Pancreas (tissue), 10 donors: ENCODE data around the gene C15orf39. TPM values are rescaled to one million over a fixed set of nuclear protein-coding genes. Genes with fewer than 3 reads are reported as not detected.

Experiments
- ATAC-seq, 4 donors: fragments of 200-7000 bp; cut with Tn5 transposase; one replicate each; pipeline versions ENCODE4 v1.8.0 to v1.9.1; 2020; ENCODE audit warnings: mild to moderate bottlenecking in 4 of 4, moderate library complexity in 4 of 4
- DNase-seq, 6 donors: peaks; one replicate each; pipeline ENCODE4 v3.0.0-alpha.2; 2020
- FAIRE-seq: peaks from 2 replicates; lab custom pipeline; 2012; peaks lifted over from hg19 to GRCh38; lab: Jason Lieb, UNC
- H3K27ac ChIP-seq, 4 donors: fragments of 200-600 bp; sonication (generic); 1 replicate in 3 of 4; 2 replicates in 1 of 4; pipeline versions ENCODE4 v1.5.0 to v1.8.0; 2020
- H3K27me3 ChIP-seq, 4 donors: fragments of 200-600 bp; one replicate each; pipeline ENCODE4 v1.8.0; 2021
- H3K36me3 ChIP-seq, 3 donors: fragments of 200-600 bp; sonication (generic) in 1 of 3; one replicate each; pipeline versions ENCODE4 v1.5.0 to v1.8.0; 2020 to 2021
- H3K4me1 ChIP-seq, 3 donors: fragments of 200-600 bp; one replicate each; pipeline ENCODE4 v1.8.0; 2021
- H3K4me3 ChIP-seq, 4 donors: fragments of 200-600 bp; sonication (generic) in 2 of 4; one replicate each; pipeline versions ENCODE4 v1.5.0 to v1.8.0; 2020 to 2021
- H3K9me3 ChIP-seq, 4 donors: fragments of 200-600 bp; one replicate each; pipeline ENCODE4 v1.8.0; 2021
- CTCF ChIP-seq, 4 donors: fragments of 200-600 bp; sonication (generic) in 3 of 4; IDR thresholded peaks; one replicate each; pipeline versions ENCODE4 v1.5.0 to v1.8.0; 2021; ENCODE audit warnings: antibody characterized with exemption in 4 of 4
- WGBS, 2 donors: extraction: QIAGEN DNeasy Blood & Tissue Kit; methylation state at CpG; one replicate each; pipeline ENCODE4 v1.1.7; 2013; 5-methylcytosine and 5-hydroxymethylcytosine counted together
- intact Hi-C, 3 donors: fragments of 100-400 bp; cut with DNase I; formaldehyde crosslinking; loops; one replicate each; pipeline versions ENCODE4 v1.11.1 to v1.14.2; 2022
- polyA plus RNA-seq, 2 donors: library from polyadenylated mRNA; stranded (reverse); fragments of 200-250 nt; gene quantifications; one replicate each; pipeline ENCODE4 v1.2.3, GENCODE V29; 2013
- total RNA-seq, 6 donors: library from RNA; stranded (reverse); fragmentation: NEBNext Ultra II Directional in 4 of 6; extraction: Animal tissue kit (Norgen Biotek cat#: 25700) in 4 of 6; gene quantifications; one replicate each; pipeline versions ENCODE4 v1.2.1 to v1.2.4, GENCODE V29; 2021 to 2023
- donor health status: healthy with polysubstance abuse.
- donor health status: DM: no; HTN: no; CAD: no; lungs with moderate emphysema.
- donor health status: DM: no; HTN: no; CAD: no.
- donor health status: control.
- donor health status: control.
- donor health status: Bipolar disorder and iron deficiency.
- donor health status: DM: yes; HTN: yes; CAD: no.
- donor health status: DM: no; HTN: no; CAD: no.
- donor health status: DM: no; HTN: no; CAD: no.
- donor health status: DM: yes; HTN: yes; CAD: no.

Gene C15orf39
- total and polyA plus RNA-seq, 8 donors, result 7.9 to 27.4 (median 12.7) TPM

DNA sequence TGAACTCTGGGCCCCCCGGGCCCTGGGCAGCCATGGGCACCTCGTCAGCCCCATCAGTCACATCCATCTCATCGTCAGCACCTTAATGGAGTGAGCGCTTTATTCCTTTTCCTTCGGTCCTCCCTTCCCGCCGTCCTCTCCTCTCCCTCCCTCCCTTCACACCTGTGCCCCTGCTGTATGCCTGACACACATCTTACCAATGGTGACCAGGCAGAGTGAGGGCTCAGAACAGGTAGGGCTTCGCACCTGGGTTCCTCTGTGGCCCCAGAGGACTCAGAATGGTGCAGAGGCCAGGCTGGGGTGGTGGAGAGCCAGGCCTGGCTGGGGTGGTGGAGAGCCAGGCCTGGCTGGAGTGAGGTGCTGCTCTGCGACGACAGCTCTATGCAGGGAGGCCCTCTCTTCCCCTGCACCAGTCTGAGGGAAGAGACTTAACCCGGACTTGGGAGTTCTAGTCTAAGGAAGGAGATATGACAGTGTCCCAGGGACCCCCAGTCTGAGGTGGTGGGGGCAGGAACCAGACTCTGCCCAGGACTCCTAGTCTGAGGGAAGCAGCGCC, 11.6 kb downstream of the C15orf39 start:
- TF ChIP-seq CTCF (IDR thresholded peaks at IDR 0.05), result no peak
- FAIRE-seq, result no peak
- H3K27me3 ChIP-seq, result no peaks in the 10 kb centered on the region
- 87 to 93% methylated on average over 12 of the region's 12 CpGs for WGBS, 2 donors
- no peaks in the 10 kb centered on the region for H3K4me1 ChIP-seq
- intact Hi-C loops, result no loop called here
- H3K9me3 ChIP-seq, result no peaks in the 10 kb centered on the region
- no peak overlapping the region for H3K4me3 ChIP-seq
- DNase-seq, result no peak
- no peak overlapping the region for H3K27ac ChIP-seq
- ATAC-seq, result no peak
- H3K36me3 ChIP-seq, result peaks cover 0 to 31% (median 28%) of the 10 kb centered on the region in 3 donors

GRCh38 chr15:75213768-75214221, 12.1 kb downstream of the C15orf39 start:
- peaks cover 0 to 26% (median 23%) of the 10 kb centered on the region in 3 donors for H3K36me3 ChIP-seq
- DNase-seq (no peak), FAIRE-seq (no peak), ATAC-seq (no peak)
- intact Hi-C loops, result no loop called here
- TF ChIP-seq CTCF (IDR thresholded peaks at IDR 0.05), result no peak
- H3K4me3 ChIP-seq, result no peak overlapping the region
- peaks cover 0 to 2% (median 0%) of the 10 kb centered on the region in 3 donors for H3K4me1 ChIP-seq
- 86 to 92% methylated on average over 9 of the region's 9 CpGs for WGBS, 2 donors
- H3K27me3 ChIP-seq, result no peaks in the 10 kb centered on the region
- no peaks in the 10 kb centered on the region for H3K9me3 ChIP-seq
- no peak overlapping the region for H3K27ac ChIP-seq

- ATAC-seq (peak in 1 of 4 donors; percentile 3), FAIRE-seq (no peak), DNase-seq (no peak)
- no peaks in the 10 kb centered on the region for H3K9me3 ChIP-seq
- H3K27me3 ChIP-seq, result no peaks in the 10 kb centered on the region
- H3K36me3 ChIP-seq, result peaks cover 0 to 24% (median 21%) of the 10 kb centered on the region in 3 donors
- 79% methylated on average over 13 of the region's 13 CpGs for WGBS, 2 donors
- TF ChIP-seq CTCF (IDR thresholded peaks at IDR 0.05), result no peak
- H3K4me3 ChIP-seq, result no peak overlapping the region
- H3K4me1 ChIP-seq, result peaks cover 0 to 6% (median 0%) of the 10 kb centered on the region in 3 donors
- intact Hi-C loops, result no loop called here
- no peak overlapping the region for H3K27ac ChIP-seq
Measured at GRCh38 chr15:75214293-75215096, 12.8 kb downstream of the C15orf39 start.

- intact Hi-C loops, result no loop called here
- peak in 1 of 4 donors; percentile 10 for ATAC-seq
- no peak for DNase-seq
- WGBS, 2 donors, result 92% methylated on average over 5 of the region's 5 CpGs
- no peak for TF ChIP-seq CTCF (IDR thresholded peaks at IDR 0.05)
- peaks cover 0 to 23% (median 21%) of the 10 kb centered on the region in 3 donors for H3K36me3 ChIP-seq
- H3K27ac ChIP-seq, result no peak overlapping the region
- no peaks in the 10 kb centered on the region for H3K27me3 ChIP-seq
- H3K4me1 ChIP-seq, result peaks cover 0 to 6% (median 0%) of the 10 kb centered on the region in 3 donors
- no peak overlapping the region for H3K4me3 ChIP-seq
- no peaks in the 10 kb centered on the region for H3K9me3 ChIP-seq
- no peak for FAIRE-seq
Measured at GRCh38 chr15:75215107-75216004, 13.7 kb downstream of the C15orf39 start.
